Measurements from ENCODE around the gene STXBP5L.

DNA sequence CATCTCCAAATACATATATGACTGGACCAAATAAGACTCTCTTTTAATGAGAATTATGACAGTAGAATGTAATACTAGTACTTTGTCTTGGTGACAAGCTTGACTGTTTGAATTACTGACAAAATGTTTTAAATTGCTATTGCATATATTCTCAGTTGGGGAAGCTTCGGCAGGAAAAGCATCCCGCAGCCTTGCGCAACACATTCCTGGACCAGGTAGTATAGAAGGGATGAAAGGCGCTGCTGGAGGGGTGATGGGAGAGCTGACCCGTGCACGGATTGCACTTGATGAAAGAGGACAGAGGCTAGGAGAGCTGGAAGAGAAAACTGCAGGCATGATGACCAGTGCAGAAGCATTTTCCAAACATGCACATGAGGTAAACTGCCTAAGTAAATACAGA is 510.2 kb downstream of the STXBP5L start:
- TF ChIP-seq GATA2 (IDR thresholded peaks at IDR 0.05; ENCODE audit: low read depth, low read length) (no peak), GATA3 (IDR thresholded peaks at IDR 0.05; ENCODE audit: low read depth, low read length) (no peak)

All from SH-SY5Y (cell line).